A673 (cell line): ENCODE results near the gene TET3. TPM values are rescaled to one million over a fixed set of nuclear protein-coding genes. Genes with fewer than 3 reads are reported as not detected.

Source experiments
- BruUV-seq: library from RNA; stranded (reverse); fragments of 400-500 nt; replicated peaks from 2 replicates; lab custom pipeline; 2021; lab: Mats Ljungman, UMichigan
- CTCF ChIA-PET: fragments of 300-600 bp; sonication (Branson Sonifier 250); formaldehyde crosslinking; loops from one replicate; lab custom pipeline; 2022; ENCODE audit warnings: antibody characterized with exemption; lab: Charles Lee
- POLR2A ChIA-PET: fragments of 300-600 bp; sonication (Branson Sonifier 250); formaldehyde crosslinking; loops from one replicate; lab custom pipeline; 2022; ENCODE audit warnings: antibody characterized with exemption; ENCODE audit not compliant: low non-redundant PET; lab: Charles Lee
- DNase-seq: peaks from one replicate; pipeline ENCODE4 v3.0.0-alpha.2; 2015; ENCODE audit warnings: low spot score
- H3K27ac ChIP-seq: fragments of 200-600 bp; sonication (generic); 2 replicates; pipeline ENCODE4 v1.5.1; 2016; ENCODE audit warnings: mixed run types, low read depth, mild to moderate bottlenecking, mixed read lengths, antibody characterized with exemption, low read length; ENCODE audit not compliant: poor library complexity, severe bottlenecking
- H3K27me3 ChIP-seq: fragments of 200-600 bp; sonication (generic); replicated peaks from 2 replicates; pipeline ENCODE4 v1.6.1; 2017; ENCODE audit warnings: mixed run types, low read depth, mild to moderate bottlenecking, mixed read lengths, antibody characterized with exemption, low read length; ENCODE audit not compliant: insufficient read depth, poor library complexity
- H3K36me3 ChIP-seq: fragments of 200-600 bp; sonication (generic); 2 replicates; pipeline ENCODE4 v1.6.1; 2016; ENCODE audit warnings: mixed run types, mild to moderate bottlenecking, mixed read lengths, antibody characterized with exemption, low read length; ENCODE audit not compliant: insufficient read depth, poor library complexity, severe bottlenecking
- H3K4me1 ChIP-seq: fragments of 200-600 bp; sonication (generic); 2 replicates; pipeline ENCODE4 v1.6.1; 2017; ENCODE audit warnings: mixed run types, mild to moderate bottlenecking, mixed read lengths, antibody characterized with exemption, low read length; ENCODE audit not compliant: insufficient read depth, poor library complexity, severe bottlenecking
- H3K4me3 ChIP-seq: fragments of 200-600 bp; sonication (generic); 2 replicates; pipeline ENCODE4 v1.5.1; 2016; ENCODE audit warnings: low read depth, mixed run types, mild to moderate bottlenecking, mixed read lengths, low read length; ENCODE audit not compliant: poor library complexity, severe bottlenecking
- H3K9me3 ChIP-seq: fragments of 200-600 bp; sonication (generic); 2 replicates; pipeline ENCODE4 v1.6.1; 2016; ENCODE audit warnings: mixed run types, low read depth, mild to moderate bottlenecking, mixed read lengths, antibody characterized with exemption, low read length; ENCODE audit not compliant: poor library complexity, severe bottlenecking
- EZH2 ChIP-seq: fragments of 200-600 bp; sonication (generic); IDR thresholded peaks from 2 replicates; pipeline ENCODE4 v1.6.1; 2017; ENCODE audit warnings: borderline replicate concordance, low read depth, mild to moderate bottlenecking, mixed read lengths, antibody characterized with exemption, low read length; ENCODE audit not compliant: poor library complexity, severe bottlenecking
- intact Hi-C: fragments of 100-400 bp; cut with micrococcal nuclease; formaldehyde crosslinking; loops from one replicate; pipeline ENCODE4 v1.10.0; 2022; ENCODE audit not compliant: unreplicated experiment
- total RNA-seq: library from RNA; stranded (reverse); gene quantifications from 2 replicates; pipeline ENCODE4 v1.2.3, GENCODE V29; 2021
- TF ChIP-seq, protein P1 (sequence below): fragments of 300-800, 200-600 bp; sonication (generic); conservative IDR thresholded peaks from 2 replicates; pipeline ENCODE4 v1.5.1; 2017; ENCODE audit warnings: low read depth, mild to moderate bottlenecking, antibody characterized with exemption, low read length, moderate library complexity, mixed read lengths

TET3 gene
- total RNA-seq, 1 experiment from 2014 or later, result 26.3 TPM

- no peak overlapping the region for H3K4me3 ChIP-seq
- no peaks in the 10 kb centered on the region for H3K9me3 ChIP-seq
- H3K4me1 ChIP-seq, result peaks cover 18% of the 10 kb centered on the region
- intact Hi-C loops, result no loop called here
- H3K27ac ChIP-seq, result no peak overlapping the region
- peaks cover 10% of the 10 kb centered on the region for H3K36me3 ChIP-seq
- TF ChIP-seq, protein P1, sequence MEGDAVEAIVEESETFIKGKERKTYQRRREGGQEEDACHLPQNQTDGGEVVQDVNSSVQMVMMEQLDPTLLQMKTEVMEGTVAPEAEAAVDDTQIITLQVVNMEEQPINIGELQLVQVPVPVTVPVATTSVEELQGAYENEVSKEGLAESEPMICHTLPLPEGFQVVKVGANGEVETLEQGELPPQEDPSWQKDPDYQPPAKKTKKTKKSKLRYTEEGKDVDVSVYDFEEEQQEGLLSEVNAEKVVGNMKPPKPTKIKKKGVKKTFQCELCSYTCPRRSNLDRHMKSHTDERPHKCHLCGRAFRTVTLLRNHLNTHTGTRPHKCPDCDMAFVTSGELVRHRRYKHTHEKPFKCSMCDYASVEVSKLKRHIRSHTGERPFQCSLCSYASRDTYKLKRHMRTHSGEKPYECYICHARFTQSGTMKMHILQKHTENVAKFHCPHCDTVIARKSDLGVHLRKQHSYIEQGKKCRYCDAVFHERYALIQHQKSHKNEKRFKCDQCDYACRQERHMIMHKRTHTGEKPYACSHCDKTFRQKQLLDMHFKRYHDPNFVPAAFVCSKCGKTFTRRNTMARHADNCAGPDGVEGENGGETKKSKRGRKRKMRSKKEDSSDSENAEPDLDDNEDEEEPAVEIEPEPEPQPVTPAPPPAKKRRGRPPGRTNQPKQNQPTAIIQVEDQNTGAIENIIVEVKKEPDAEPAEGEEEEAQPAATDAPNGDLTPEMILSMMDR, result no peak
- TF ChIP-seq EZH2, result no peak
- no TSS peak for BruUV-seq
- DNase-seq, result no peak
- ChIA-PET CTCF (no interaction called here), POLR2A (interaction anchor here (0.6 kb wide), 1 partner anchor 34 kb away, joined by 6 read pairs; no protein-coding TSS in a partner anchor)
- no peaks in the 10 kb centered on the region for H3K27me3 ChIP-seq
Observed at GRCh38 chr2:73992036-73992435, 7.3 kb downstream of the TET3 start.

DNA sequence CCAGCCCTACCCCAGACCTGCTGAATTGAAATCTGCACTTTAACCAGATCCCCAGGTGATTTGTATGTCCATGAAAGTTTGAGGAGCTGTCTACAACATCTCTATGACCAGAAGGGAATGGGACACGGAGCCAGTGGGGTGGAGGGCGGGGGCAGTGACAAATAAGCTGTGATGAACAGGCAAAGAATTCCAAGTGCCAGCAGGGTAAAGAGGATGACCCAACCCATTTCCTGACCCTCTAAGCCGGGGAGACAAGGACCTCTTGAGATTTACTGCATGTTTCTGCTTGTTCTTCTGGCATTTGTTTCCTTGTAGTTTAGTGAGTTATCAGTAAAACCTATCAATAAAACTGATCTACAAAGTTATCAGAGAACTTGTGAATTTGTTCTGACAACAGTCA, 8.7 kb downstream of the TET3 start:
- intact Hi-C loops, result no loop called here
- TF ChIP-seq, protein P1, result no peak
- TF ChIP-seq EZH2, result no peak
- no peak overlapping the region for H3K4me3 ChIP-seq
- POLR2A ChIA-PET, result no interaction called here
- H3K9me3 ChIP-seq, result no peaks in the 10 kb centered on the region
- no peak for DNase-seq
- peaks cover 9% of the 10 kb centered on the region for H3K36me3 ChIP-seq
- CTCF ChIA-PET, result no interaction called here
- peaks cover 6% of the 10 kb centered on the region for H3K4me1 ChIP-seq
- H3K27ac ChIP-seq, result no peak overlapping the region
- H3K27me3 ChIP-seq, result no peaks in the 10 kb centered on the region
- BruUV-seq, result no TSS peak

DNA sequence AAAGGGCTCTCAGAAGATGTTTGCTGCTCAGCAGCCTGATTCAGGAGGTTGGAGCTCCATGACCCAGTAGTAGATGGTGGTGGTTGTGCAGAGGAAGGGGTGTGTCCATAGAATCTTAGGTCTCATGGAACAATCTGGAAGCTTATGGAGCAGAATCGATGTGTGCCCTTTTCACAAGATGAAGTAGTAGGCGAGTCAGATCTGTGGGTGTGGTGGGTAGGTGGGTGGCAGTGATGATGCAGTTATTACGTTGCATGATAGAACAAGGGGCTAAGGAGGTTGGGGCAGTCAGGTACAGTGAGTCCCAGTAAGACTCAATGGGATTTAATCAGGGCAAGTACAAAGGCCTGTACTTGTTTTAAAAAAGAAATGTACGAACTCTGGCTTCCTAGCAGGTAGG, 9.1 kb downstream of the TET3 start:
- CTCF ChIA-PET, result no interaction called here

More for the DNA sequence above, 9.1 kb downstream of the TET3 start:
- POLR2A ChIA-PET, result no interaction called here
- peaks cover 9% of the 10 kb centered on the region for H3K36me3 ChIP-seq
- no peak for DNase-seq
- no peak overlapping the region for H3K27ac ChIP-seq
- TF ChIP-seq, protein P1, result no peak
- peaks cover 2% of the 10 kb centered on the region for H3K4me1 ChIP-seq
- no peaks in the 10 kb centered on the region for H3K27me3 ChIP-seq
- intact Hi-C loops, result no loop called here
- H3K4me3 ChIP-seq, result no peak overlapping the region
- no TSS peak for BruUV-seq
- H3K9me3 ChIP-seq, result no peaks in the 10 kb centered on the region
